ENCODE measurements around the gene CDK1.
A peak's percentile ranks its signal among the peaks of the same experiment; 100 is the strongest.

Gene CDK1

DNA sequence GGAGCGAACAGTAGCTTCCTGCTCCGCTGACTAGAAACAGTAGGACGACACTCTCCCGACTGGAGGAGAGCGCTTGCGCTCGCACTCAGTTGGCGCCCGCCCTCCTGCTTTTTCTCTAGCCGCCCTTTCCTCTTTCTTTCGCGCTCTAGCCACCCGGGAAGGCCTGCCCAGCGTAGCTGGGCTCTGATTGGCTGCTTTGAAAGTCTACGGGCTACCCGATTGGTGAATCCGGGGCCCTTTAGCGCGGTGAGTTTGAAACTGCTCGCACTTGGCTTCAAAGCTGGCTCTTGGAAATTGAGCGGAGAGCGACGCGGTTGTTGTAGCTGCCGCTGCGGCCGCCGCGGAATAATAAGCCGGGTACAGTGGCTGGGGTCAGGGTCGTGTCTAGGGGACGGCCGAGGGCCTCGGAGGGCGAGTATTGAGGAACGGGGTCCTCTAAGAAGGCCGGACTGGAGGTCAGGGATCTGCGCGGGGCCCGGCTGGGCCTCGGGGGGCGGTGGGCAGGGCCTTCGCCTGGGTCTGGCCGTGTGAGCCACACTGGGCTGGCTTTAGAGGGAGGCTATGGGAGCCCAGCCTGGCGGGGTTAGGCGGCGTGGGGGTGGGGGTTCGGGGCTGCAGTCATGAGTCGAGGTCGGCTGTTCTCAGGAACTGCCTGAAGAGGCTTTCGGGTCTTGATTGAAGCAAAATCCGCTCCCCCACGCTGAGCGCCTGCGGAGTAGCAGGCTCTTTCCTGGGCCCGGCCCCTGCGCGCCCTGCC is at the start of gene CDK1:
CDK1 (plus strand) TSS at position 265 of the 757 bp plus-strand sequence. CDS start 1,688 bp downstream, outside the sequence.
- DNase-seq = peak; percentile 96

DNA sequence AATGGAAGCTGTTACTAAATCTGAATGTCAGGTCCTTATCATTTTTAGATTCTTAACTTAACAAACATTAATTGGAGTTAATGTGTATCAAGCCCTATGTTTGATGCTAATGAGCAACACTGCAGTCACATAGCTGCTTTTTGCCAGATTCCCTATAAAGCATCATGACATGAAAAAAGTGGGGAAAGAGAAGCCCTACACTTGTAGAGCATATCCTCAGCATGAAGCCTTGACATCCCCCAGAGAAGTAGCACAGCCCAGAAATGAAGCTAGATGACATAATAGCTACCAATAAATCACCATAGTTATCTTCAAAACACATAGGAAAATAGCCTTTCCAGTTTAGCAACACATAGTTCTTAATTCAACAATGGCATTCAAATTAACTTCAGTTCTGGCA is 49.2 kb upstream of the CDK1 start:
- no peak for DNase-seq

DNA sequence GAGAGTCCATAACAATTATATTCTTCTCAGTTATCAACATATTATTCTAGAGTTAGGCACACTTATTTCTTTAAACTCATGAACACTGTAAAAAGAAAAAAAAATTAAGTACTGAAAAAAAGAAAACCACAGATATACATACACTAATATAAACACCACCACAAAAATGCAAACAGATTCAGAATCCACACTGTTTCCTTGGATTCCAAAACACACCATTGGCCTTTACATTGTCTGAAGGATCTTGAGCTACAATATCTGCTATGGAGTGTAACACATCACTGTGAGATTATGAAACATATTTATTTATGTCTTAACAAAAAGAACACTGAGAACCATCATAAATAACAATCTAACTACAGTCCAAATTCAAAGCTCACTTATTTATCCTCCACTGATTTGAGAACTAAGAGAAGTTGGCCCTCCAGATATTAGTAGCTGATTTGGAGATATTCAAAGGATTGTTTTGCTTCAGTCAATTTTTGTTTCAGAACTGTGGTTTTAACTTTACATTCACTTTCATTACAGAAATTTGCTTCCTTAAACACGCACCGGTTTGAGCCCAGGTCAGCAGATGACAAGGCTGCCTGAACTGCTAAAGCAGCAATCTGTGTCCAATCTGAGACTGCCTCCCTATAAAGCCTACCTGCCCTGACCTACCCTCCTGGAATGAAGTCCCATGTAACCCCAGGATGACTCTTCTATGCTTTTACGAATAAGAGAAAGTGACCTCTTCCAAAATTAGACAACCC is 47.0 kb upstream of the CDK1 start:
- DNase-seq = peak; percentile 41

DNA sequence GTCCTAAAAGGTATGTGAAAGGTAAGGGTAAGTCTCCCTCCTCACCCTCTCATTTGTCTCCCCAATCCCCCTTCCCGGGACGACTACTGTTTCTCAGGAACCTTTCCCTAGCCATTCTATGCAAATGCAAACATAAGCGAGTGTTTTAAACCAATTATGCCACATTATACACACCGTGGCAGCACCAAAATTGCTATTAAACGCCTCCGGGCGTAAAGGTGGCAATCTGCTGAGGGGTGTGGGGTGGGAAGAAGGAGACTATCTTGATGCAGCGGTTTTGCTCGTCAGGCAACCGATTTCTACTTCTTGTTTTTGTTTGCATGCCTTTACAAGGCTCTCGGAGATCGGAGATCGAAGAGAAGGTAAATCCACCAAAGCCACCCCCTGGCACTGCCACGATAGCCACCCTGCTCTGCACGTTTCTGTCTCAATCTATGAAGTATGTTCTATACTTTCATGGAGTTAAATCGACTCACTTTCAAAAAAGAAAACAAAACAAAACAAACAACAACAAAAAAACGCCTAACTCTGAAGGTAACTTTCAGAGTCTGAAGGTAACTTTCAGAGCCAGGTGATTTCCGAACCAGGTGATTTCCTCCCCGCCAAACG is 46.0 kb upstream of the CDK1 start:
- peak; percentile 19 for DNase-seq

DNA sequence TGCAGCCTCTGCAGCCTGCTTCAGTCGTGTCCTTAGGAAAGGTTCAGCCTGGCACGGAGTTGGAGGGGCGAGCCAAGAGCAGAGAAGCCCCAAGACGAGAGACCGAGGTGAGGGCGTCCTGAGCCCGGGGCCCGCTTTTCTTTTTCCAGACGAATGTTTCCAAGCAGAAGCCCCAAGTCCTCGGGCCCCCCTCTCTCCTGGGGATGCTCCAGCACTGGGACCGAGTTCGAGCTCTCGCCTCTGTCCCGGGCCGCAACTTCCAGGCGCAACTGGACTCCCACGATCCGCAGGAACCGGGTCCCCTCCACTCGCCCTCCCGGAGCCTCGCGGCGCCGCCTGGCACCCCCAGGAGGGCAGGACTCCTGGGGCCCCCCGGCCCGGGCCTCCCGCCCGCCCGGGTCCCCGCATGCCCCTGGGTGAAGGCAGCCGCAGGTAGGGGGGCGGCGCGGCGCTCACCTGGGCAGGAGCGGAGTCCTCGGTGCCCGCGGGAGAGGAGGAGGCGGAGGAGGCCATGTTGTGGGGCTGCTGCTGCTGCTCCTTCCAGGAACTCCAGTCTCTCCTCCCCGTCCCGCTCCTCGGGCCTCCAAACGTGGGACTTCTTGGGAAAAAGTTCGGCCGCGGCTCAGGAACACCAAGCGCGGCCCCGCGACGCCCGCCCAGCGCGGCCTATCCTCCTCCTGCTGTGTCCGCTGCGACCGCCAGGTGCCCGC is 45.3 kb upstream of the CDK1 start:
- peak; percentile 57 for DNase-seq

DNA sequence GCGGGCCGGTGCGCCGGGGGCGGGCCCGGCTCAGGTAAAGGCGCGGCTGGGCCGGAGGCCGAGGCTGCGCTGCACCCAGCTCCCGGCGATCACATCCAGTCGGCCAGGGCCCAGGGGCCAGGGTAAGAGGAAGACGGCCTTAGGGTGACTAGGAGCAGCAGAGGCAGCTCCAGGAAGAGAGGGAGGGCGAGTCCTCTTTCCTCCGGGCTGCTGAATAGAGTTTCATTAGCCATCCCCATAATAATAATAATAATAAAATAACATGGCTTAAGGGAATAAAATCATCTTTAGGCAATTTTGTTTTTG is 44.8 kb upstream of the CDK1 start:
- no peak for DNase-seq

DNA sequence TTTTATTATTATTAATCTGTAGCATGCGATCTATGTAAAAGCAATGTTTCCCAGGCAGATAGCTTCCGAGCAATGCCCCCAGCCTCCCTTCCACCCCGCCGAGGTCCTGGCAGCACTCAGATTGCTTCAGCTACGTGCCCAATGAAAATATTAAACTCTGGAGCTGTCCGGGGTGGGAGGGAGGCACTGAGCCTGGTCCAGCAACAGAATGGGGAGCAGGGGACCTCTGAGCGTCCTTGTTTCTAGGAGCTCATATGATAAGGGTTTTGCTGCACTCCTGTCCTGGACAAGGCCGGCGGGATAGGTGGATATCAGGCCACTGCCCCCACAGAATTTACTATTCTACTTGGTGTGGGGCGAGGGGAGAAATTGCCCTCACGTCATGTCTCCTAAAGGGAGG is 44.5 kb upstream of the CDK1 start:
- no peak for DNase-seq

DNA sequence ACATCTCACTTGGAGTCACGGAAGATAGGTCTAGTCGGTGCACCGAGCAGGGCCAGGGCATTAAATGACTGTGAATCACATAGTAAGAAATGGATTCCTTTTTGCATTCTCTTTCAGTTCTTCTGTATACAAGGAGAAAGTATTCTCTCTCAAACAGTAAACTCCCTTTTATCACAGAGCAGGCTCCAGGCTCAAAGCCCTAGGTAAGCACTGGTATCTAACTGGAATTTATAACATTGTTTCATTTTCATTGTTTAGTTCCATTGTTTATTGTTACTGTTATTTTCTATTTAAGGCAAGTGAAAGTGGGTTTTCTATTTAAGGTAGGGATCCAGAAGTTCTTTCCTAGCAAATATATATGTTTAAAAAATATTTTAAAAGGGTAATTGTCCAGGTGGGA is 44.1 kb upstream of the CDK1 start:
- no peak for DNase-seq

DNA sequence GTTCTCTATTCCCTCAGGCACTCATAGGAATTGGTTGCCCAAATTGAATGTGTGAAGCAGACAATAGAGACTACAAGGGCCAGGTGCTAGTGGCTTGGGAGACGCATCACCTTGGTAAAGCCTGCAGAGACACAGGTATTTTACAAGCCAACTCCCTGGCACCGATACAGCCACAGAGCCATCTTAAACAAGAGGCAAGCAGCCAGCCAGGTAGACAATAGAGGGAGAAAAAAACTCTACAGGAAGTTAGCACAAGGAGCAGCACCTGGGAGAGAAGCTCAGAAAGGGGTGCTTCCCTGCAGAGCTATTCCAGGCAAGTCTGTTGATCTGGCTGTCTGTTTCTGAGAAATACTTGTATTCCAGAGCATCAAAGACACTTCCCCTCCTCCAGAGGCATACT is 43.0 kb upstream of the CDK1 start:
- DNase-seq = no peak

DNA sequence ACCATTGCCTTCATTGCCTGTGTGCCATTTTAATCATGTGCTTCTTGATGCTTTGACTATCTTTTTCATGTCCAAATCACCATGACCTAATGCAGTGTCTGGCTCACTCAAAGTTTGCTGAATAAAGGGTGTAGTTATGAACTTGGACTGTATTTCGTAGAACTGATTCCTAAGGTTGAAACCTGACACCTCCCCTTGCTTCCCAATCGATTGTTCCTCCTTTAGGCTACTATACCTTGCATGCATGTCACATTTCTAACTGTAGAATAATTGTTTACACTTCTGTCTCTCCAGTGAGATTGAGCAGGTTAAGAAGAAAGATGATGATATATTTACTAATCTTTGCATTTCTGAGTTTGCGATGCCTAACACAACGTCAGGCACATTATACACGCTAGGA is 41.0 kb upstream of the CDK1 start:
- DNase-seq = no peak

DNA sequence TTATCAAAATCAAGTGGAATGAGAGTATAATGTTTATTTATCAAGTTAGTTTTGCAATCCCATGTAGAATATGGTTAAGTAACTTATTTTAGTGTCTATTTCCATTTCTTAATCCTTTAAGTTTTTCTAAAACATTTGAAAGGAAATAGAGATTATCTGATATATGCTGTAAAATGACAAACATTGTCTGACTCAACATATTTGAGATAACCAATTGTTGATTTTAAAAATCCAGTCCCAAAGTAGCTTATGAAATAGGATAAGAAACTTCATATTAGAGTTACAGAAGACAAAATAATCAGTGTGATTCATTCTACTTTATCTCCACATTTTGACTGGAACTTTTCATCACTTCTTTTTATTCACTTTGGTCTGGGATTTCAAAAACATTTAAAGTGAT is 38.7 kb upstream of the CDK1 start:
- DNase-seq = no peak

DNA sequence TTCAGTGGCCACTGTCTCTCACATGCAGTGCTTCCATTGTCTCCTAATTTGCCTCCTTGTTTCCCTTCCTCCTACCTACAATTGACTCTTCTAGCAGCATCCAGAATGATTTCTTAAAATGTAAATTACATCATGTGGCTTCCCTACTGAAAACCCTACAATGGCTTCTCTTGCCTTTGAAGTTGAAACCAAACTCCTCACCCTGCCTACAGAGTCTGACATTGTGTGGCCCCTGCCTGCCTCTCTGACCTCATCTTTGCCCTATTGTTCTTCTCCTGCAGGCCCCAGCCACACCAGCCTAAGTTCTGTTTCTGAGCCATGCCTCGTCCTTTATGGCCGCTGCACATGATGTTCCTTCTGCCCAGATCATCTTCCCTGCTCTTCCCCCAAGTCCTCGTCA is 35.8 kb upstream of the CDK1 start:
- no peak for DNase-seq

DNA sequence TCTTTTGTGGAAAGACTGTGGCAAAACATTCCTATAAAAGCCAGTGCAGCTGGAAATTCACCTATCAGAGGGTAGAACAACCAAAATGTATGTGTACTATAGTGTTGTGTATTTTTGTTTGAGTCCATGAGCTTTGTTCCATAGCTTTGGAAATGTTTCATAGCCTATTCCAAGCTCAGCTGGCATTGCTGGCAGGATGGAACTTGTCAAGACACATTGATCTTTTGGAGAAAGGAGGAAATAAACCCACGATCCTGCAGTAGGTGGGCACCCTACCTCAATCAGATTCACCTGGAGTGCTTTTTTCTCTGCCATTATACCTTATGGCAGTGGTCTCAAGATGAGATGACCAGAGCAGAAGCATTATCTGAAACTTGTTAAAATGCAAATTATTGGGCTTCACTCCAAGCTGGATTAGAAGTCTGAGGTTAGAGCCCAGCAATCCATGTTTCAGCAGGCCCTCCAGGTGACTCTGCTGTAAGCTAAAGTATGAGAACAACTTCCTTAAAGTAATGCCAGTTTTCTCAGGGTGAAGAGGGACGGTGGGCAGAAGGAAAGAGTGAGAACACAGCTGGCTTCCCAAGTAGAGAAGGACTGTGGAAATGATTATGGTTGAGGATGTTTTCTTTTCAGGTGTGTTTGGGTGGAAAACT is 30.3 kb upstream of the CDK1 start:
- DNase-seq = no peak

DNA sequence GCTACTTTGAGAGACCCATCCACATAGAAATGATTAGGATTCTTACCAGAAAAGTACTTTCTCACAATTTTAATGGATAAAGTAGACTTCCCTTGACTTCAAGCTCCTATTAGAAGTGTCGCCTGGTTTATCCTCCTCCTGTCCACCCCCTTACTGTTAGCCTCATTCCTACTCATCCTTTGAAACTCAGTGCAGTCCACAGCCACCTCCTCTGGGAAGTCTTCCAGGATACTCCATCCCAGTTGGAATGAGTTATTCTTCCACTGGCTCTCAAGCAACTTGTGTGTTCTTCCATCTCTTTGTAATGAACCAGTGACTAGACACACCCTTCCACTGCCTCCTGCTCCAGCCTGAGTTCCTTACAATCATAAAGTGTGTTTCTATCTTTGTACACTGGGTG is 25.1 kb upstream of the CDK1 start:
- no peak for DNase-seq

DNA sequence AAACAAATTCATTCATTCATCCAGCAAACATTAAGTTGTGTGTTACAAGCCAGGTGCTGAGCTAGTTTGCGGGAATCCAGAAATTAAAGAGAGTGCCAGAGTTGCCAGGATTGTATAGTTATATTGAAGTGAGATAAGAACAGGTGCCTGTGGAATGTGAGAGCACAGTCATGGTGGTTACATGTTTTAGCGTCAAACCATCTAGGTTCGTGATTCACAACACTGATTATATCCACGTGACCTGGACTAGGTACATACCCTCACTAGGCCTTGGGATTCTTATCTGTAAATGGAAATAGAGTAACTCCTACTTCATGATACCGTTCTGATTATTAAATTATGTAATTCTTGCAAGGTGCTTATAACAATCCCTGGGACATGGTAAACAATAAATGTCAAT is 24.5 kb upstream of the CDK1 start:
- no peak for DNase-seq

DNA sequence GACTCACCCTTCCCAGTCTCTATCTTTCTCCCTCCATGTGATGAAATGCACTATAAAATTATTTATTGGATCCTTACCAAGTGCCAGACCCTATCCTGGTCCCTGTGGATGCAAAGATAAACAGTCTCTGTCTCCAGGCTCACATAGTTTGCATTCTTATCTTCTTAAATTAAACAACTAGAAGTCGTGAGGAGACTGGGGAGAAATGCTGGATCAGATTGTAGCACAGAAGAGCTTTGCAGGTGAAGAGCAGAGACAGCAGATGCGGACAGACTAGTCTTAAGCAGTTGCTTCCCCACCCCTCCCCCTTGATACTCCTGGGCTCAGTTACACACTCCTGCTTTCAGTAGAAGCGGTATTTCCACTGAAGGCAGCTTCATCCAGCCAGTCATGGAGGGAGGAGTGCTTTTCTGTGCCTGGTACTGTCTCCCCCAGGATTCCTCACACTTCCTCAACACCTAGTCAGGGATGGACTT is 20.8 kb upstream of the CDK1 start:
- no peak for DNase-seq

DNA sequence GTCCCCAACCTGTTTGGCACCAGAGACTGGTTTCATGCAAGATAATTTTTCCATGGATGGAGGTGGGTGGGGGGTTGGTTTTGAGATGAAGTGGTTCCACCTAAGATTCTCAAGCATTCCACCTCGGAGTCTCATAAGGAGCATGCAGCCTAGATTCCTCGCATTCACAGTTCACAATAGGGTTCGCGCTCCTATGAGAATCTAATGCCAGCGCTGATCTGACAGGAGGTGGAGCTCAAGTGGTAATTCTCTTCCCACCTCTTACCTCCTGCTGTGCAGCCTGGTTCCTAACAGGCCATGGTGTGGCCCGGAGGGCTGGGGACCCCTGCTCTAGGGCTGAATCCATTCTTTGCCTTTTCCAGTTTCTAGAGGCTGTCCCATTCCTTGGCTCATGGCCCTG is 19.1 kb upstream of the CDK1 start:
- no peak for DNase-seq

DNA sequence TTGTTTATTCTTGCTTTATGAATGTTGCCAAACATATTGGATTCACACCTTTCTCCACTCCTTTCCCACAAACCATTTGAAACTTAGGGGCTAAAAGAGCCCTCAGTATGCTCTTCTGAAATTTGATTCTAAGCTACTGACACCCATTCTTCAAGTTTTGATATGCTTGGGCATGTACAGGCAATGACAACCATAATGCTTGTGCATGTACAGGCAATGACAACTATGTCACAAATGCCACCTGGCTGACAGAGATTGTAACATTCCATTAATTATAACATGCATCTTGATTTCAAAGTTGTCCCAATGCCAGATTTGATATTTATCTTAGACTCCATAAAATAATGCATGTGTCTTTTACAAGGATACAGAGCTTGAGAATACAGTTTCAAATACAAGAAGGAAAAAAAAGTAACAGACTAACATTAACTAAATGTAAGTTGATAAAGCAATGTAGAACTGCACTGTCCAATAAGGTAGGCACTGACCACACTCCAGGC is 17.5 kb upstream of the CDK1 start:
- no peak for DNase-seq

DNA sequence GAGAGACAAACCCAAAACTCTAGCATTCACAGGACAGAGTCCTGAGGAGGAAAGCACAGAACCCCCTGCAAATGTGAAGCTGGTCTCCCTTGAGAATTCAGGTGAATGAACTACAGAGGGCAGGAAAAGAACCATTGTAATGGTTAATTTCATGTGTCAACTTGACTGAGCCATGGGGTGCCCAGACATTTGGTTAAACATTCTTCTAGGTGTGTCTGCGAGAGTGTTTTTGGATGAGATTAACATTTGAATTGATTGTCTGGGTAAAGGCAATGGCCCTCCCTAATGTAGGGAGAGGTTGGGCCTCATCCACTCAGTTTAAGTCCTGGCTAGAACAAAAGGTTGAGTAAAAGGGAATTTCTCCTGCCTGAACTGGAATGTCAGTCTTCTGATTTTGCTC is 15.7 kb upstream of the CDK1 start:
- DNase-seq = no peak

DNA sequence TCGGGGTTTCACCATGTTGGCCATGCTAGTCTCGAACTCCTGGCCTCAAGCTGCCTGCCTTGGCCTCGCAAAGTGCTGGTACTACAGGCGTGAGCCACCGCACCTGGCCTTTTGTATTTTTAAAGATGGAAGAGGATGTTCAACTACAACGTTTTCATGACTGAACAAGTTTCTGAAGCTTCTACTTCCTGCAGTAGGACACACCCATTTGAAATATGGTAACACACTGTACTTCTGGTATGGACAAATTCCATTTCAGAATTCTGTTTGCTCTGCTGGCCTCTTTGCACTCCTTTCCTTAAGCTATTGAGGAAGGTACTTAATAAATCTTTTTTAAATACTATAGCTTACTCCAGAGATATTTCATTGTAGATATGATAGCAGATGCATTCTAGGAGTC is 10.9 kb upstream of the CDK1 start:
- DNase-seq = no peak

DNA sequence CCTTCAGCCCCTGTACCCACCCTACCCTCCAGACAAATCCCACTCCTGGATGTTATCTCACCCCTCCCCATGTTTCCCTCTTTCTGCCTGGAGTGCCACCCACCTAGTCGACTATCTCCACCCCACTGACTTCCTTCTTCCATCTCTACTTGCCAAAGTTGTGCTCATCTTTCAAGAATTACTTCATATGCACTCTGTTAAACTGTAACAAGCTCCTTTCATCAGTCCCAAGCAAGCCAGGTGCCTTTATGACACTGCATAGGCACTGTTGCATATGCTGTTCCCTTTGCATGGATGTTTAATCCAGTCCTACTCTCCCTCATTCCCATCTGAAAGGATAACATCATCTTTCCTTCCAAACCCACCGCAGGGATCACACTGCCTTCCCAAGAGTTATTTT is 8.9 kb upstream of the CDK1 start:
- no peak for DNase-seq

DNA sequence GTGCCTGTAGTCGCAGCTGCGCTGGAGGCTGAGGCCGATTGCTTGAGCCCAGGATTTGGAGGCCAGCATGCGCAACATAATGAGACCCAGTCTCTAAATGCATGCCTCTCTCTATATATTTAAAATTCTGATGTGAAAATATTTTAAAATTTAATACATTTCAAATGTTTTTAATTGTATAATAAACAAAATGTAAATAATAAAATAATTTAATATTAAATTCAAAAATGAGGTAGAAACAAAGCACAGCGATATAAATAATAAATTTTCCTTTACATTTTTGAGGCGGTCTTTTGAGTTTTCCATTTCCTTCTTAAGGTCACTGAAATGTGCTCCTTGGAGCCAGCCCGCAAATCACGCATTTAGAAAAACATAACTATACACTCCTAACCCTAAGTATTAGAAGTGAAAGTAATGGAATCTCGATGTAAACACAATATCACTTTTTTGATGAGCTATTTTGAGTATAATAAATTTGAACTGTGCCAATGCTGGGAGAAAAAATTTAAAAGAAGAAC is 523 bp upstream of the CDK1 start:
- DNase-seq = no peak

All from stimulated activated CD4-positive, alpha-beta T cell treated with anti-CD3 and anti-CD28 coated beads, Interleukin-15, amount 100 ng/mL, for 24 hours (primary cell).